ENCODE data around the gene SUCLG1.
"Not testable (repeated sequence)": the region's sequence is repeated elsewhere in the genome, so short reads cannot be mapped to it uniquely, and the experiment has no call there.

SUCLG1 gene

DNA sequence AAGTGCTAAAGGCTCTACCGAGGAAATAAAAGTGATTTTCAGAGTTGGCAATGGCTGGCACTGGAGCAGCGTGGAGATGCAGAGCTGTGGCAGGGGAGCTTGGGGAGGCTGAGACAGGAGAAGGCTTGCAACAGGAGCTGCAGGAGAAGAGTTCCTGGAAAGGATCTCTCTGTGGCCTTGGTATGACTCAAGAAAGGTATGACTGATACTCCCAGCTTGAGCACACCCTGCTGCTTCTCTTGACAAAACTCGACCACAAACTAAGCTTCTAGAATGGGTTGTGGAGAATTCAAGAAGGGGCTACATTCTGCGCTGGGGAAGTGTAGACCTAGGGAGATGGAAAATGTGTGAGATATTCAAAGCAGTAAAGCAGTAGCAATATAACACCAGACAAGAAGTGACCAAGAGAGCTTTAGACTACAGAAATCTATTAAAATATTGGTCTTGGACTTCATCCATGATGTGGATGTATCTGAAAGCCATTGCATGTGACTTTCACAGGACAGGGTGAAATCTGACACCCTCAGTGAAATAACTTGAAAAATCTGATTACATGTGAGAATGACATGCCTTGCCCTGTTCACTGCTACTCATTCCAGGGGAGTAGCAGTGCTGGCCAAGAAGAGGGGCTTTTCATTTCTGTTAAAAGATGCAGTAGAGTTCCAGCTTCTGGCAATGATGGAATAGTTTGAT lies 41.5 kb downstream of the SUCLG1 start:
- DNase-seq: no peak

DNA sequence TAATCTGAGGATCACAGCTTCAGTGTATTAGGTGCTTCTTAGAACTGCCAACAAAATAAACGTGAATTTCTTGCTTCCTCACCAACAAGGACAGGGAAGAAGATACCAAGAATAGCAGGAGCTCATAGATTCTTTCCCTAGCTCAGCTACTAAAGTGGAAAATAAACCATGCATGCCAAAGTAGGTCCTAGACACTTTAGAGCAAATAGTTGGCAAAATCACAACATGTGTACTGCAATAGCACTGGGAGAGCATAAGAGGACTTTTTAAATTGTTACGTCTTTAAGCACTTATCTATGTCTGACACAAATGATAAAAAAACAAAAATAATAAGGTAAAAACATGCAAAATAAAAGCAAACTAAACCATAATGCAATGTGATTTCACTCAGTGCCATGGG lies 49.5 kb downstream of the SUCLG1 start:
- DNase-seq: no peak

DNA sequence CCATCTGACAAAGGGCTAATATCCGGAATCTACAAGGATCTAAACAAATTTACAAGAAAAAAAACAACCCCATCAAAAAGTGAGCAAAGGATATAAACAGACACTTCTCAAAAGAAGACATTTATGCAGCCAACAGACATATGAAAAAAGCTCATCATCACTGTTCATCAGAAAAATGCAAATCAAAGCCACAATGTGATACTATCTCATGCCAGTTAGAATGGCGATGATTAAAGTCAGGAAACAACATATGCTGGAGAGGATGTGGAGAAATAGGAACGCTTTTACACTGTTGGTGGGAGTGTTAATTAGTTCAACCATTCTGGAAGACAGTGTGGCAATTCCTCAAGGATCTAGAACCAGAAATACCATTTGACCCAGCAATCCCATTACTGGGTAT lies 57.0 kb downstream of the SUCLG1 start:
- DNase-seq: not testable (repeated sequence)

DNA sequence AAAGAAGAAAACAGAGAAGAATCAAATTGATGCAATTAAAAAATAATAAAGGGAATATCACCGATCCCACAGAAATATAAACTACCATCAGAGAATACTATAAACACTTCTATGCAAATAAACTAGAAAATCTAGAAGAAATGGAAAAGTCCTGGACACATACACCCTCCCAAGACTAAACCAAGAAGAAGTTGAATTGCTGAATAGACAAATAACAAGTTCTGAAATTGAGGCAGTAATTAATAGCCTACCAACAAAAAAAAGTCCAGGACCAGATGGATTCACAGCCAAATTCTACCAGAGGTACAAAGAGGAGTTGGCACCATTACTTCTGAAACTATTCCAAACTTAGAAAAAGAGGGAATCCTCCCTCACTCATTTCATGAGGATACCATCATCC lies 59.2 kb downstream of the SUCLG1 start:
- not testable (repeated sequence) for DNase-seq

DNA sequence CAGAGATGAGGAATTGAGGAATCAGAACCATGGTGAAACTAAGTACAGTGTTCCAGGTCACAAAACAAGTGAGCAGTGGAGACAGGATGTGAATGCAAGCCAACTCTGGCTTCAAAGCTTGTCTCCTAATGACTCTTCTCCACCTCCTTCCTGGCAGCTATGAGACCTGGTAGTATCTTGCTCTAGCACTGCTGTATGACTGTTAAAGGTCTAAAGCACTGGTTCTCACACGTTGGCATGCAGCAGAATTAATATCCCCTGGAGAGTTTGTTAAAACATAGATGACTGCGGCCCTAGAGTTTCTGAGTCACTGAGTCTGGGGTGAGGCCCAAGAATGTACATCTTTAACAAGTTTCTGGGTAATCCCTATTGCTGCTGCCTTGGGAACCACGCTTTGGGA lies 63.3 kb downstream of the SUCLG1 start:
- no peak for DNase-seq

DNA sequence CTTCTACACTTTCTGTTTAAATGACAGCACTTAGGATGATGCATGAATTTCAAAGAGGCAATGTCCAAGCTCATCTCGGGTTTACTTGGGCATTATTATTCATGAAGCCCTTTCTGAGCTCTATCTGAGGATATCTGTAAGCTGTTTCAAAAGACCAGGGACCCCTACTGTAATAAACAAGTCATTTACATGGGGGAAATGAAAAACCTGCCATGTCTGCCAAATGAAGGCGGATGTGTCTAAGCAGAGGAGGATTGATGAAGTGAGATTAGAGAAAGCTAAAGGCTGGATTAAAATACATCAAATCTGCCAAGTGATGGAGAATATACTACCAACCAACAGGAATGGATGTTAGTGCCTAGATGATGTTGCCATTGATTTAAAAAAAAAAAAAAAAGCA lies 64.5 kb downstream of the SUCLG1 start:
- DNase-seq: no peak

DNA sequence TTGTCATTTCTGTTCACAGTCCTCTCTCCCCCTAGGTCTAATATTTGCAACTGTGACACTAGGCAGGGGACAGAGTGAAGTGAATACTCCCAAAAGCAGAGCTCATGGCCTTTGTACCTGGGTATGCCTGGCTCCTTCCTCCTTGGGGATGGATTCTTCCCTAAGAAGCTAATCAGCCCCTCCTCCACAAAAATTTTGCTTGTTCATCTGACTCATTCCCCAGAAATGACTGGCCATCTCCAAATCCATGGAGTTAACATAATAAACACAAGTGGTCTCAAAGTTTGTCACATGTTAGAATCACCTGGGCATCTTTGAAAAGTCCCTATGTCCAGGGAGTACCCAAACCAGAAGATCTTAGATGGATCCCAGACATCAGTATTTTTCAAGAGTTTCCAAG lies 65.3 kb downstream of the SUCLG1 start:
- DNase-seq: no peak

DNA sequence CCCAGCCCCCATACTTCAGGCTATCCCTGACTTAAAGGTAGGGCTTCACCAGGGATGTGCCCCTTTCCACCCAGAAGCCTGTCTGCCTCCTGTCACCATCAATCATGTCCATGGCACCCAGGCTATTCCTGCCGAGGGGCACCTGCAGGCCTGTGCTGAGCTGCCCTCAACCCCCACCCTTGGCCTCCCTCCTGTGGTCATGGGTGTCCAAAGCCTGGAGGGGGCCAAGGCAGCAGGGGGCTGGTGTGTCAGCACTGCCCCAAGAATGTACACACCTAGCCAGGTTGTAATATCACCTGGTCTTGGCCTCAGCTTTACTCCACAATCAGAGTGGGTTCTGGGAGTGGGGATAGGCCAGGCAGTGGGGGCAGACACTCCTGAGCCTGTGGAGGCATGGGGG lies 69.3 kb downstream of the SUCLG1 start:
- DNase-seq: no peak

DNA sequence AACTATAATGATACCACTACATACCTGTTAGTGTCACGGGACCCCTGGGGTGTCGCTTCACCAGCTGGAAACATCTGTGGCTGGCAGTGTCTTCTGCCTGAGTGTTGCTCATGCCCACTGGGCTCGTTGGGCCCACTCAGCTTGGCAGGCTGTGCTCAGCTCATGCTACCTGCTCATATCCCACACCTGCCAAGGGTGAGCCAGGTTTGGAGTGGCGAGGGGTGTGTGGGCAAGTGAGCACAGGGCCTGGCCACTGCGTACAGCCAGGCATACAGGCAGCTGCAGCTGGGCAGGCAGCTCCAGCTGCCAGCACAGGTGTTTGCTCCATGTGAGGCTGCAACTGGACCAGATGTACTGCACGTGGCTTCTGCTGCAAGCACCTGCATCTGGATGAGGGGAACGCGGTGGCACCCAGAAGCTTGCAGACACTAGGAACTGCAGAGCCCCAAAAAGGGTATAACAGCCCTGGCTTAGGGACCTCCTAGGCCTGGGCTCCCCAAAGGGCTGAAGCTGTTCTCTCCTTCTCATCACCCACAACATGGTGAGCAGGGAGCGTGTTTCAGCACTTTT lies 70.1 kb downstream of the SUCLG1 start:
- DNase-seq: no peak

DNA sequence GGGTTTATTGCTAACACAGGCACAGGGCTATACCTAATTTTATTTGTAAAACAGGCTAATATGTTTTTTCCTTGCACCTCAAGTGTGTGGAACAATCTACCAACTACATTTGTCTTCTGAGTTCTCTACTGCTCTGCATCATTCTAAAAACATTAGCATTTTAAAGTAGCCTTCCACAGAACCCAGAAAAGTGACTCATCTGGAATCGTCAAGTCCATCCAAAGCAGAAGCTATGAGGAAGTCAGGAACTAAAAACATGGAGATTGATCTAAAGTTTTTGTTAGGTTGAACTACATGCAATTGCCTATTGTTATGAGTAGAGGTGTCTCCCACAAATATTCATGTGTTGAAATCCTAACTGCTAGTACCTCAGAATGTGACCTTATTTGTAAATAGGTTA lies 70.9 kb downstream of the SUCLG1 start:
- DNase-seq: no peak

DNA sequence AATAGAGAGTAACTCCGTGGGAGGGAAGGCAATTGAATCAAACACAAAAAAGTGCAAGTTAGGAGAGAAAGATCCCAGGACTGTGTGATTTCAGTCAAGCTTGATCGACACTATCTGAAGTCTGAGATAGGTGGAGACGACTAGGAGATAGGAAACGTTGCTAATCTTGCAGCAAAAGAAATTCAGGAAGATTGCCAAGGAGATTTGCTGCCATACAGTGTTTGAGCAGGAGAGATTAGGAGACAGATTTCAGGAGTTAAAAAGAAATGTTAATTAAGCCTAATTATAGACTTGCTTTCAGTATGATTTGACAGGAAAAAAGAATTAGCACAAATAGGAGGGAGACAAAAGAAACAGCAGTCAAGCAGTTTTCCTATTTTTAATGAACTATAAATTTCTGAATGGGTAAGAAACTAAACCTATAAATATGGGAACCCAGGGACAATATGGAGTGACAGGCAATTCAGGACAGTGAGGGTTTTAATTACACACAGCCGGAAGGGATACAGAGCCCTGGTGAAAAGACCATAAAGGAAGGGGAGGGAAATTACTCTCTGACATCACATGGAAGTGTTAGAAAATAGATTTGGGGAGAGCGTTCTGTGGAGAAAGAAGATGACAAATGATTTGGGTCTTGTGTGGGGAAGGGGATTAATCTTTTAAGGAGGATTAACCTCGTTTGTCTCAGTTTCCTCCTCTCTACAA lies 72.6 kb downstream of the SUCLG1 start:
- no peak for DNase-seq

DNA sequence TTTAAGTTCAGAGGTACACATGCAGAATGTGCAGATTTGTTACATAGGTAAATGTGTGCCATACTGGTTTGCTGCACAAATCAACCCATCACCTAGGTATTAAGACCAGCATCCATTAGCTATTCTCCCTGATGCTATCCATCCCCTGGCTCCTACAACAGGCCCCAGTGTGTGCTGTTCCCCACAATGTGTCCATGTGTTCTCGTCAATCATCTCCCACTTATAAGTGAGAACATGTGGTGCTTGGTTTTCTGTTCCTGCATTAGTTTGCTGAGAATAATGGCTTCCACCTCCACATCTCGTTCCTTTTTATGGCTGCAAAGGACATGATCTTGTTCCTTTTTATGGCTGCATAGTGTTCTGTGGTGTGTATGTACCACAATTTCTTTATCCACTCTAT lies 75.8 kb downstream of the SUCLG1 start:
- no peak for DNase-seq

DNA sequence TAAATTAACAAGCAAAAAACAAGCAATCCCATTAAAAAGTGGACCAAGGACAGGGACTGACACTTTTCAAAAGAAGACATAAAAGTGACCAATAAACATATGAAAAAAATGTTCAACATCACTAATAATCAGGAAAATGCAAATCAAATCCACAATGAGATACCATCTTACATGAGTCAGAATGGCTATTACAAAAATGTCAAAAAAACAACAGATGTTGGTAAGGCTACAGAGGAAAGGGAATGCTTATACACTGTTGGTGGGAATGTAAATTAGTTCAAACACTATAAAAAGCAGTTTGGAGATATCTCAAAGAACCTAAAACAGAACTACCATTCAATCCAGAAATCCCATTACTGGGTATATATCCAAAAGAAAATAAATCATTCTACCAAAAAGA lies 78.2 kb downstream of the SUCLG1 start:
- DNase-seq: no peak

DNA sequence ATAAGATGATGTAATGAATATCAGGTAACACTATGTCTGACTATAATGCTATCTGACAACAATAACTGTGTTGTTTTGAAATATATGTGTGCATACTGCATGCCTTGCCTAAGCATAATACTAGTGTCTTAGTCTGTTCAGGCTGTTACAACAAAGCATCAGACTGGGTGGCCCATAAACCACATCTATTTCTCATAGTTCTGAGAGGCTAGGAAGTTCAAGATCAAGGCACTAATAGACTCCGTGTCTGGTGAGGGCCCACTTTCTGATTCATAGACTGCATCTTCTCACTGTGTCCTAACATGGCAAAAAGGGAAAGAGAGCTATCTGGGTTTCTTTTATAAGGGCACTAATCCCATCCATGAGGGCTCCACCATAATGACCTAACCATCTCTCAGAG lies 80.1 kb downstream of the SUCLG1 start:
- DNase-seq: no peak

DNA sequence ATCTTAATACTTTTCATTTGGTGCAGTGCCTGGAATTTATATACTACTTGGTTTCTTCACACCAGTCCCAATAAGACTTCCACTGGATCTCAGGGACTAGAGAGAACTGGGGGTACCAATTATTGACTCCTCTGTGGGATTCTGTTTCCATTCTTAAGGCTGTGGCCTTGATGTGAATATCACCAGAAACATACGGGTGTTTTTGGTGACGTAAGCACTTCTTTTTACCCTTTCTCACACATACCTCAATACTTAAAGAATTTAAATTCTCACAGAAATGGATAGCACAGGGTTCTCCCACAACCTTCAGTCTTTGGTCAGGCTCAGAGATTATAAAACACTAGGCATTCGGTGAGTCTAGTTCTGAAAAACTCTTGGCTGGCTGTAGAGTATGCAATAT lies 84.1 kb downstream of the SUCLG1 start:
- no peak for DNase-seq

DNA sequence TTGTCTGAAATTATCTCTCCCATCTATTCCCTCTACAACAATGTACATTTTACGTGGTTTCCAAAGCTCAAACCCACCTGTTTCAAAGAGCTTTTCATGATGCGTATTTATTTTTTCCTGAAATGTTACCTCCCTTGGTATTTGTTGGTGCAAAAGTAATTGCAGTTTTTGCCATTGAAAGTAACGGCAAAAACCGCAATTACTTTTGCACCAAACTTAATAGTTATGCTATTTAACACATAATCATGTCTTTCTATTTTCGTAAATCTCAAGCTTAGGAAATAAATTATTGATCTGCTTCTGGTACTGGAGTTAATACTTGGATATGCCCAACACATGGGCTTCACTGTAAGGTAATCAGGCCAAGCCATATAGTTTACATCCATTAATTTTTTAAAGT lies 85.2 kb downstream of the SUCLG1 start:
- no peak for DNase-seq

Data from right hindlimb (tissue), 1 donor.